ENCODE results near the gene KCNJ10.

KCNJ10 gene

DNA sequence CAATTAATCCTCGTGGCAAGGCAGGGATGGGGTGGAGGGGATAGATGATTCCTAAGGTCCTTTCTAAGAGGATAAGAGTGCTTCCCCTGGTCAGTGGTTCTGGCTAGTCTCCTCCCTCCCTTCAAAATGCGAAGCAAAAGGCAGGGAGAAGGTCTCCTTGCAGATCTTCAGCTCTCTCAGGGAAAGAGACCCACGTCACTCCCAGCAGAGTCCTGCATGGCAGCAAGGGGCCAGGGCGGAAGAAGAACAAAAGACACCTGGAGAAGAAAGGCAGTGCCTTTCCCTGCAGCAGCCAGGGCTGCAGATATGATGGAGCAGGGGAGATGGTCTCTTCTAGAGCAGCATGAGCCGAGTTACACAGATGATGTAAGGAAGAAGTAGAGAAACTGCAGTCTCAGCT lies 86.3 kb downstream of the KCNJ10 start:
- DNase-seq = no peak

DNA sequence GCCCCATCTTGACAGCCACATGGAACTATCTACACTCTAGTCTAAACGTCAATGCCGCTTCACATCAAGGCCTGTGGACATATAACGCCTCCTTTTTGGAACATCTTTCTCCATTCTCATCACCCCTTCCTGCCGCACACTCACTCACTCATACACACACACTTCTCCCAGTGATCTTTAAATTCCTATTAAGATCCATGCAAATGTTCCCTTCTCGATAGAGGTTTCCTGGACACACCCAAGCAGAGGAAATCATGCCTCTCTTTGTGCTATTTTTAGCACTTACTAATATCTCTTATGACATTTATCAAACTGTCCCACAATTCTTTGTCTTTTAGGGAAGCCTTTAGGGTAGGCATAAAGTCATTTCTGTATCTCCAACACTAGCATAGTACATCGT lies 87.7 kb downstream of the KCNJ10 start:
- DNase-seq = no peak

DNA sequence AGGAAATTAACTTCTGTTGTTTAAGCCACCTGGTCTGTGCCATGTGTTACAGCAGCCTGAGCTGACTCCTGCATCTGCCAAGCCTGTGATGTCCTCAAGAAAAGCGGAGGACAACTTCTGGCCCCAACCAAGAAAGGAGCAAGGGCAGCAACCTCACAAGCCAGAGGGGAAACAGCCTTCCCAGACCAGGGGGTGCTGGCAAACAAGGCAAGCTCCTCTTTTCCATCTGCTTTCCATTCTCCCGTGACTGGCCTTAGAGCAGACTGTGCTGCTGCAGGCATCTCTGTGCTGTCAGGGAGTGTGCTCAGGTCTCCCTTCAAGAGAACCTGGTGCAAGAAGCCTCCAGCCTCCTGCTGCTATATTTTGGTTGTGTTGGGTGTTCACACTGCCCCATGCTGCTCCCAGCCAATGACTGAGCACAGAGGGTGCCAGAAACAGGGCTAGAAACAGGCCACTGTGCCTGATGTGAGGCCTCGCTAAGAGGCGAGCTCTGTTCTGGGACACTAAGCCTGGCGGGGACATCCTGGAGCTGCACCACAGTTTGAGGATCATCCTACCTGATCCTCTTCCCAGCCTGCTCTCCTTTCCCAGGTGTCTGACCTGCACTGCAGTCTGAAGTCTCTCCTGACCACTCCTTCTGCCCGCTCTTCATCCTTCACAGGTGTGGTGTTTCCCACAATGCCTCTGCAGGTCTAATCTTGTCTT lies 88.5 kb downstream of the KCNJ10 start:
- no peak for DNase-seq

DNA sequence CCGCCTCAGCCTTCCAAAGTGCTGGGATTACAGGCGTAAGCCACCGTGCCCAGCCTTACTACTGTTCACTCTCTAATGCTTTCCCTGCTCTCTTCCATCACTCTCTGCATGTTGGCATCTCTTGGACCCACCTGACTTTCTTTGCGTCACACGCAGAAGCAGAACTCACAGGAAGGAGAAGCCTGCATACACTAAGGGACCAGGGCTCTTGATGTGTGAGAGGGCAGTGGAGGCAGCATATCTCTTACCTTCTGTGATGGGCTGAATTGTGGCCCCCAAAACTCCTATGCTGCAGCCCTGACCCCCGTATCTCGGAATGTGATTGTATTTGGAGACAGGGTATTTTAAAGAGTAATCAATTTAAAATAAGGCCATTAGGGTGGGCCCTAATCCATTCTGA lies 89.2 kb downstream of the KCNJ10 start:
- no peak for DNase-seq

- DNase-seq = no peak
These were observed 89.9 kb downstream of the KCNJ10 start for GRCh38 chr1:159980076-159980475.

- DNase-seq = no peak
These were observed 90.7 kb downstream of the KCNJ10 start for GRCh38 chr1:159979257-159979656.

DNA sequence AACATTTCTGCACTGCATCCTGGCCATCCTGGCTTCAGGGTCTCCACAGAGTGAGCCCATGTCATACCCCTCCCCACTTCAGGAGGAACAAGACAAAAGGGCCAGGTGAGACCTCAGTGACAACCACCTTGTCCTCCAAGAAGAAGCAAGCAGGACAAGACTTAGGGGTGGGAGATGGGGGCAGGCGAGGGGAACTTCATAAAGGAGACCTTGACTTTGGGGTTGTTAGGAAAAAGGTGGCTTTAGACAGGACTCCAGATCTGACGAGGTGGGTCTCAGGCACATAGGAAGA lies 91.9 kb downstream of the KCNJ10 start:
- DNase-seq = no peak

- DNase-seq = no peak
These were observed 92.4 kb downstream of the KCNJ10 start for GRCh38 chr1:159977364-159978106.

DNA sequence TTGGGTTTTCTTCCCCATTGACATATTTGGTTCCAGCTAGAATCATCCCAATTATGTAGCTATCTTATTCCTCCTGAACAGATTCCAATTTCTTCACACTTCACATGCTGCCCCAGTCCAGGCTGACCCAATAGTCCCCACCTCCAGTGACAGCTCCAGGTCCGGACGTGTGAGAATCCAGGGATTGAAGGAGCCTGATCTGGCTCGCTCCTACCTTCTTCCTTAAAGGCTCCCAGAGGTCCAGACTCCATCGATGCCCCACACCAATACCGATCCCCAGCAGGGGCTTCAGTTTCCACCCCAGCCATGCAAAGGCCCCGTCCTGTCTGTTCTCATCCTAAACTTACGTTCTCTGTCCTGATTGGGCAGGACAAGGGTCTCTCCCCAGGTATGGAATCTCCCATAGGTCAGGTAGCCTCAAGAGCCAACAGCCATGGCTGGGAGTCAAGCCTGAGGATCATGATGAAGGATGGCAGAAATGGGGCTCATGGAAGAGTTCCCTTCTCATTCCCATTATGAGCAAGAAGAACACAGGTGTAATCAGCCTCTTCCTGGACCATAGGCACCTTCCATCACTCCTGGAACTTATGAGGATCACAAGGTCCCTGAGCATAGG lies 95.5 kb downstream of the KCNJ10 start:
- no peak for DNase-seq

- DNase-seq = no peak
These were observed 96.5 kb downstream of the KCNJ10 start for GRCh38 chr1:159973350-159973940.

DNA sequence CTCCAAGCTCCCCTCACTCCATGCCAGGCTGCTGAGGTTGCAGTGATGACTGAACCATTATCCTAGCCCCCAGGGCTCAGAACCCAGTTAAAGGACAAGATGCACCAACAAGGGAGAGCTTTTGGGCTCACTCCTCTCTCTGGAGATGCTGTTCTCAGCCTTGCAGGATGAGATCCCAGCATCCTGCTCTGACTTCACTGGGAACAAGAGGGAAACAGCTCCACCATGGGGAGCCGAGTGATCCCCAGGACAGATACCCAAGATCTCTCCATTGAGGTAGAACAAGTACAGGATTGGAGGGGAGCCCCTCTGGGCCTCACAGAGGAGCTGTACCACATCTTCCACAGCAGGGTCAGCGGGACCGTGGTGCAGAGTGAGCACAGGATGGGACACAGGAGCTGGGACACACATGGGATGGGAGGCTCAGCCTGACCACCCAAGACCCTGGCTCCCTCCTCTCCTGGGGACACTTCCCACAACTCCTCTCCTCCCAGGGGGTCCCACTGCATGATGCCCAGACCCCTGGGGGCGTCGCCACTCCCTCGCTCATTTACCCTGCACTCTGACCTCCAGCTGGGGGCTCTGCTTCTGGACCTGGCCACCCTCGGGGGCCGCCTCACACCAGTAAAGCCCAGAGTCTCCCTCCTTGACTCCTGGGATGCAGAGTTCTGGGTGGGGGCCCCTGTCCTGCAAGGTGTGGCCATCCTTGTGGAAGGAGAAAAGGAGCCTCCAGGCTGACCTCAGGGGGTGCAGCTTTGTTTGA lies 97.3 kb downstream of the KCNJ10 start:
- DNase-seq = no peak

DNA sequence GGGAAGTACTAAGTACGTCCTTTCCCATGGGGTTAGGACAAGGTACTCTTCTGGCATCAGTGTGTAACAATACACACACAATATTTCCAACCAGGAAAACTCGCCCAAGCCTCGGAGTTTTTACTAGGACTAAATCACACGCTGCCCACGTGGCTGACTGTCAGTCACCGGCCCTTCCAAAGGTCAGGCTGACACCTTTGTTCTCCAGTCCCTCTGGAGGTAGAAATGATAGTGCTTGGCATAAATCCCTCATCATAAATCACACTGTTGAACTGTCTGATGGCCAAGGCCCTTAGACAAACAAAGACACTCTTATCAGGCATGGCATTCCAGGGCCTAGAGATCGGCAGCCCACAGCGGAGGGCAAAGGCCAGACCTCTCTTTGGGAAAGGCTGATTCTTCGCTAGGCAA lies 99.0 kb downstream of the KCNJ10 start:
- DNase-seq = no peak

DNA sequence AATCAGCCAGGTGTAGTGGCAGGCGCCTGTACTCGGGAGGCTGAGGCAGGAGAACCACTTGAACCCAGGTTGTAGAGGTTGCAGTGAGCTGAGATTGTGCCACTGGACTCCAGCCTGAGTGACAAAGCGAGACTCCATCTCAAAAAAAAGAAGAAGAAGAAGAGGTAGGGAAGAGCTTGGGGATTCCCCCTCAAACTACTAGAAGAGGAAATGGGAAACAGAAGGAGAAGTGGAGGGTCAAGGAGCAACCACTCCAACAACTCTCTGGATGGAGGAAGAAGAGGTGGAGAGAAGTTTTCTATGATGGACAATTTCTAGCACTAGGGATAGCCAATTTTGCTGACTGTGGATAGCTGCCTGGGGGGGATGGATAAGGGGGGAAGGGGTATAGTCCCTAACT lies 101.1 kb downstream of the KCNJ10 start:
- DNase-seq = no peak

- DNase-seq = no peak
These were observed 104.7 kb downstream of the KCNJ10 start for GRCh38 chr1:159965263-159965662.

GRCh38 chr1:159964144-159964543 lies 105.8 kb downstream of the KCNJ10 start:
- no peak for DNase-seq

DNA sequence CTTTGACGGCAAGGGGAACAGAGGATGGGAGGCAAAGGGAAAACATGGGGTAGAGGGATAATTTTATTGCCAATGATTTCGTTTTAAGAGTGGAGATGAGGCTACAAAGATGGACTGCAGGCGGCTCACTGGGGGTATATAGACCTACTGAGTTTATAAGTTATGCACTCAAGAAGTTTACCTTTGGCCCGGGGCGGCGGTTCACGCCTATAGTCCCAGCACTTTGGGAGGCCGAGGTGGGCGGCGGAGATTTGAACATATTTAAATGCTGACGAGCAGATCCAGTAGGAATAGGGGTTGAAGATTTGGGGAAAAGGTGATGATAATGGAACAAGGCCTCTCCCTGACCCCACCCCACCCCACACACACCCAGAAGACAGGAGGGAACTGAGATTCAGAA lies 107.8 kb downstream of the KCNJ10 start:
- no peak for DNase-seq

DNA sequence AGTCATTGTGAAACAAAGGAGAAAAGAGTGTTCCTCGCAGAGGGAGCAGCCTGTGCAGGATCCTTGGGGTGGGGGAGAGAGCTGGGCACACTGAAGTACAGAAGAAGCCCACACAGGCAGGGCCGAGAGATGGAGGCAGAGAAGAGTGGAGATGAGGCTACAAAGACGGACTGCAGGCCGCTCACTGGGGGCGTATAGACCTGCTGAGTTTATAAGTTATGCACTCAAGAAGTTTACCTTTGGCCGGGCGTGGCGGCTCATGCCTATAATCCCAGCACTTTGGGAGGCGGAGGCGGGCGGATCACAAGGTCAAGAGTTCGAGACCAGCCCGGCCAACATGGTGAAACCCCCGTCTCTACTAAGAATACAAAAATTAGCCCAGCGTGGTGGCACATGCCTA lies 108.3 kb downstream of the KCNJ10 start:
- DNase-seq = no peak

DNA sequence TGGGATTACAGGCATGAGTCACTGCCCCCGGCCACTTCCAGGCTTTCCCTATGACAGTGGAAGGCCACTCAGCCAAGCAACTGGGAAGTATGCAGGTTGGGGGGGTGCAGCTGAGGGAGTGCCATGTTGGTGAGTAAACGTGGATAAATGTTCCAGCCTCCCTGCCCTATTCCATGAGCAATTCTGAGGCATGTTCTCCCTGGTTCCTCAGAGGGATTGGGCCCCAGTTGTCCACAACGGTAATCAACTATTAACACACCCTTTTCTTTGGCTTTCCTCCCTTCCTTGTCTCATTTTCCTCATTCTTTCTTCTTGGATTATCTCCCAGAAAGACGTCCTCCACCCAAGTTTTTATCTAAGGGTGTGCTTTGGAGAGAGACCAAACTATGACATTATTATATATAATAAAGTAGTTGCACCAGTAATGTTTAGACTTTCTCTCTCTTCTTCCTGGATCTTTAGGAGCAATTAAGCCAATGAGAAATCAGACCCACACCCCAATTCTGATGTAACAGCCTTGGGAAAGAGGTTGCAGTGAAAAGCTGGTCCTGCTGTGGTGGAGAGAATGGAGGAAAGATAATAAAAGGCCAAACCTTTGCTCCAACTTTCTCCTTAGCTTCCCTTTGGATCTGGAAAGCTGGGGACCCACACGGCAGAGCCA lies 109.1 kb downstream of the KCNJ10 start:
- no peak for DNase-seq

- DNase-seq = no peak
These were observed 110.5 kb downstream of the KCNJ10 start for GRCh38 chr1:159959451-159959850.

- DNase-seq = no peak
These were observed 111.1 kb downstream of the KCNJ10 start for GRCh38 chr1:159958719-159959380.

DNA sequence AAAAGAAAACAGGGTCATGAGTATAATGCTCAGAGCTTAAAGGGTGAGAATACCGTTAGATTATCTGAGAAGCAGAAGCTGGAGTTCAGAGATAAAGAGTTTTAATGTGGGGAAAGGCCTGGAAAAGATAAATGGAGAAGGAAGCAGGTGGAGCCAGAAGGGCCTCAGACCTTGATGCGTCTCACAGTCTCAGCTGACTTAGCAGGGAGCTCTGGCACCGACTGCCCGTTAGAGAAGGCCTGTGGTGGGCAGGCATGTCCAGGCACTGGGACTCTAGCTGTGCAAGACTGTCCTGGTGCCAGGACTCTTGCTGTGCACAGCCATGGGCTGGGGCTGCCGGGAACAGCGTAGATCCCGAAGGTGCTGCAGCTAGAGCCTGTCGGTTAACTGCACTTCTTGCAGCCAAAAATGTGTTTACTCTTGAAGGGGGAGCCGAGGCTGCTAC lies 112.1 kb downstream of the KCNJ10 start:
- peak; percentile 64 to 87 for DNase-seq

- DNase-seq = no peak
These were observed 114.5 kb downstream of the KCNJ10 start for GRCh38 chr1:159955456-159955855.
